ENCODE results near the gene G6PC2. TPM values are rescaled to one million over a fixed set of nuclear protein-coding genes. Genes with fewer than 3 reads are reported as not detected.

Gene G6PC2, protein sequence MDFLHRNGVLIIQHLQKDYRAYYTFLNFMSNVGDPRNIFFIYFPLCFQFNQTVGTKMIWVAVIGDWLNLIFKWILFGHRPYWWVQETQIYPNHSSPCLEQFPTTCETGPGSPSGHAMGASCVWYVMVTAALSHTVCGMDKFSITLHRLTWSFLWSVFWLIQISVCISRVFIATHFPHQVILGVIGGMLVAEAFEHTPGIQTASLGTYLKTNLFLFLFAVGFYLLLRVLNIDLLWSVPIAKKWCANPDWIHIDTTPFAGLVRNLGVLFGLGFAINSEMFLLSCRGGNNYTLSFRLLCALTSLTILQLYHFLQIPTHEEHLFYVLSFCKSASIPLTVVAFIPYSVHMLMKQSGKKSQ
- not detected in 2 replicates for total RNA-seq

GRCh38 chr2:168901003-168901402 is at the start of gene G6PC2:
TSS of gene G6PC2 (plus strand) at chr2:168901291. CDS start at chr2:168901332, 41 bp downstream.

GRCh38 chr2:168890006-168890782 is 10.9 kb upstream of the G6PC2 start, which contains the start of gene SPC25:
TSS of gene SPC25 (minus strand) at chr2:168890430. CDS start at chr2:168889519, 911 bp downstream.

Other genes with a start within 250 kb of the G6PC2 start
- gene NOSTRIN, start 98.7 kb upstream of the G6PC2 start, total RNA-seq: under 0.01 TPM in 1 of 2 replicates, not detected in the other
- 12.9 and 14.8 TPM in 2 replicates for gene SPC25, start 10.9 kb upstream of the G6PC2 start, total RNA-seq
- gene ABCB11, start 130.0 kb downstream of the G6PC2 start, total RNA-seq: not detected in 2 replicates
- gene DHRS9, start 168.3 kb downstream of the G6PC2 start, total RNA-seq: not detected in 2 replicates